HepG2 (cell line): ENCODE results near the gene MTHFD2L. TPM values are rescaled to one million over a fixed set of nuclear protein-coding genes. Genes with fewer than 3 reads are reported as not detected.

ENCODE experiments used
- ATM ChIP-seq: fragments of 450-650 bp; IDR thresholded peaks from 2 replicates; pipeline ENCODE4 v1.7.1; 2017; ENCODE audit warnings: mild to moderate bottlenecking, borderline replicate concordance
- BHLHE40 ChIP-seq: IDR thresholded peaks from 2 replicates; pipeline ENCODE4 v1.6.1; 2011; ENCODE audit warnings: low read length, improper control_type of control experiment
- FOXA3 ChIP-seq: IDR thresholded peaks from 2 replicates; pipeline ENCODE4 v1.6.1; 2016; ENCODE audit warnings: missing genetic modification reagents, missing compliant biosample characterization
- HMG20B ChIP-seq: conservative IDR thresholded peaks from 2 replicates; pipeline ENCODE4 v1.6.1; 2016; ENCODE audit warnings: missing genetic modification reagents, missing compliant biosample characterization
- IRX3 ChIP-seq: sonication (generic); formaldehyde crosslinking; IDR thresholded peaks from 2 replicates; pipeline ENCODE4 v1.8.1; 2023; ENCODE audit warnings: mild to moderate bottlenecking, low read depth, missing genetic modification reagents, borderline replicate concordance
- MBNL3 ChIP-seq: fragments of 250-450 bp; sonication (Bioruptor Pico); conservative IDR thresholded peaks from 2 replicates; pipeline ENCODE4 v1.8.0; 2022; ENCODE audit warnings: mild to moderate bottlenecking, inconsistent platforms
- MIXL1 ChIP-seq: IDR thresholded peaks from 2 replicates; pipeline ENCODE4 v1.6.1; 2016
- MZF1 ChIP-seq: sonication (generic); formaldehyde crosslinking; IDR thresholded peaks from 2 replicates; pipeline ENCODE4 v1.8.1; 2023; ENCODE audit warnings: mild to moderate bottlenecking, missing genetic modification reagents, borderline replicate concordance
- NFIC ChIP-seq: IDR thresholded peaks from 2 replicates; pipeline ENCODE4 v1.6.1; 2012; ENCODE audit warnings: mild to moderate bottlenecking, low read length, inconsistent platforms
- TAF1 ChIP-seq: sonication (generic); formaldehyde crosslinking; IDR thresholded peaks from 2 replicates; pipeline ENCODE4 v1.4.0; 2020; ENCODE audit warnings: missing genetic modification reagents
- ZBTB20 ChIP-seq: sonication (generic); formaldehyde crosslinking; IDR thresholded peaks from 2 replicates; pipeline ENCODE4 v1.8.1; 2023; ENCODE audit warnings: missing genetic modification reagents, low read depth, mild to moderate bottlenecking, borderline replicate concordance
- ZNF761 ChIP-seq: sonication (generic); formaldehyde crosslinking; conservative IDR thresholded peaks from 2 replicates; pipeline ENCODE4 v1.4.0; 2020; ENCODE audit warnings: mild to moderate bottlenecking, missing genetic modification reagents
- ZNF792 ChIP-seq: IDR thresholded peaks from 2 replicates; pipeline ENCODE4 v1.6.1; 2016
- polyA plus RNA-seq, 8 experiments: library from polyadenylated mRNA; depleted of rRNA in 3 of 8; stranded (reverse) in 7 of 8; unstranded in 1 of 8; fragments of >200 nt; fragmentation: Illumina TruSeq in 4 of 8; extraction: Trizol in 4 of 8; gene quantifications; 2 replicates each; pipeline versions ENCODE4 v1.2.1 to v1.2.3, GENCODE V29; 2011 to 2016; ENCODE audit warnings: low read depth in 4 of 8, missing spikeins in 1 of 8, mixed read lengths in 1 of 8; ENCODE audit not compliant: insufficient read depth in 1 of 8
- total RNA-seq, 5 experiments: library from RNA; depleted of rRNA; stranded (reverse); fragments of >200 nt; fragmentation: Illumina TruSeq; extraction: Trizol; gene quantifications; 2 replicates each; pipeline ENCODE4 v1.2.3, GENCODE V29; 2016; ENCODE audit warnings: low read depth in 1 of 5
- TF ChIP-seq, protein P1 (sequence below): sonication (generic); formaldehyde crosslinking; IDR thresholded peaks from 2 replicates; pipeline ENCODE4 v1.4.0; 2020; ENCODE audit warnings: missing genetic modification reagents
- TF ChIP-seq, protein P2 (sequence below): conservative IDR thresholded peaks from 2 replicates; pipeline ENCODE4 v1.6.1; 2018; ENCODE audit warnings: missing genetic modification reagents
- TF ChIP-seq, protein P3 (sequence below): IDR thresholded peaks from 2 replicates; pipeline ENCODE4 v1.6.1; 2016; ENCODE audit warnings: low read depth, borderline replicate concordance
- TF ChIP-seq, protein P4 (sequence below): sonication (generic); formaldehyde crosslinking; IDR thresholded peaks from 2 replicates; pipeline ENCODE4 v1.4.0; 2020; ENCODE audit warnings: missing genetic modification reagents, mild to moderate bottlenecking, borderline replicate concordance
- TF ChIP-seq, protein P5 (sequence below): IDR thresholded peaks from 2 replicates; pipeline ENCODE4 v1.6.1; 2016; ENCODE audit warnings: low read depth
- TF ChIP-seq, protein P6 (sequence below): sonication (generic); formaldehyde crosslinking; IDR thresholded peaks from 2 replicates; pipeline ENCODE4 v1.5.0; 2020; ENCODE audit warnings: mild to moderate bottlenecking, missing genetic modification reagents, borderline replicate concordance
- TF ChIP-seq, protein P7 (sequence below): sonication (generic); formaldehyde crosslinking; conservative IDR thresholded peaks from 2 replicates; pipeline ENCODE4 v1.4.0; 2020; ENCODE audit warnings: missing genetic modification reagents

MTHFD2L gene
- total and polyA plus RNA-seq, 2 of the 13 experiments (the other 11 are each of a cell fraction or from before 2014, with no cell fraction given): 10.5 to 14.9 TPM

DNA sequence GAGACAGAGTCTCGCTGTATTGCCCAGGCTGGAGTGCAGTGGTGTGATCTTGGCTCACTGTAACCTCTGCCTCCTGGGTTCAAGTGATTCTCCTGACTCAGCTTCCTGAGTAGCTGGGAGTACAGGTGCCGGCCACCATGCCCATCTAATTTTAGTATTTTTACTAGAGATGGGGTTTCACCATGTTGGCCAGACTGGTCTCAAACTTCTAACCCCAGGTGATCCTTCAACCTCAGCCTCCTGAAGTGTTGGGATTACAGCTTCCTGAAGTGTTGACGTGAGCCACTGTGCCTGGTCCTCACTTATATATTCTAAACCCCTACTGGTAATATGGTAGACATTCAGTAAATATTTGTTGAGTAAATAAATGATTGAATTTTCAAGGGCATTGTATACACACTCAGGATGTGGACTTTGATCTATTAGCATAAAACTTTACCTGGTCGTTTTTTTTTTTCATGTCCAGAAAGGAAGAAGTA, 33.0 kb downstream of the MTHFD2L start (continued):
- TF ChIP-seq BHLHE40: no peak
- TF ChIP-seq HMG20B (CRISPR knock-in tag): no peak
- TF ChIP-seq, protein P1, sequence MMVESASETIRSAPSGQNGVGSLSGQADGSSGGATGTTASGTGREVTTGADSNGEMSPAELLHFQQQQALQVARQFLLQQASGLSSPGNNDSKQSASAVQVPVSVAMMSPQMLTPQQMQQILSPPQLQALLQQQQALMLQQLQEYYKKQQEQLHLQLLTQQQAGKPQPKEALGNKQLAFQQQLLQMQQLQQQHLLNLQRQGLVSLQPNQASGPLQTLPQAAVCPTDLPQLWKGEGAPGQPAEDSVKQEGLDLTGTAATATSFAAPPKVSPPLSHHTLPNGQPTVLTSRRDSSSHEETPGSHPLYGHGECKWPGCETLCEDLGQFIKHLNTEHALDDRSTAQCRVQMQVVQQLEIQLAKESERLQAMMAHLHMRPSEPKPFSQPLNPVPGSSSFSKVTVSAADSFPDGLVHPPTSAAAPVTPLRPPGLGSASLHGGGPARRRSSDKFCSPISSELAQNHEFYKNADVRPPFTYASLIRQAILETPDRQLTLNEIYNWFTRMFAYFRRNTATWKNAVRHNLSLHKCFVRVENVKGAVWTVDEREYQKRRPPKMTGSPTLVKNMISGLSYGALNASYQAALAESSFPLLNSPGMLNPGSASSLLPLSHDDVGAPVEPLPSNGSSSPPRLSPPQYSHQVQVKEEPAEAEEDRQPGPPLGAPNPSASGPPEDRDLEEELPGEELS (CRISPR knock-in tag): peak; percentile 77
- no peak for TF ChIP-seq TAF1
- no peak for TF ChIP-seq MBNL3 (CRISPR knock-in tag)
- TF ChIP-seq, protein P2, sequence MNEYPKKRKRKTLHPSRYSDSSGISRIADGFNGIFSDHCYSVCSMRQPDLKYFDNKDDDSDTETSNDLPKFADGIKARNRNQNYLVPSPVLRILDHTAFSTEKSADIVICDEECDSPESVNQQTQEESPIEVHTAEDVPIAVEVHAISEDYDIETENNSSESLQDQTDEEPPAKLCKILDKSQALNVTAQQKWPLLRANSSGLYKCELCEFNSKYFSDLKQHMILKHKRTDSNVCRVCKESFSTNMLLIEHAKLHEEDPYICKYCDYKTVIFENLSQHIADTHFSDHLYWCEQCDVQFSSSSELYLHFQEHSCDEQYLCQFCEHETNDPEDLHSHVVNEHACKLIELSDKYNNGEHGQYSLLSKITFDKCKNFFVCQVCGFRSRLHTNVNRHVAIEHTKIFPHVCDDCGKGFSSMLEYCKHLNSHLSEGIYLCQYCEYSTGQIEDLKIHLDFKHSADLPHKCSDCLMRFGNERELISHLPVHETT: no peak
- TF ChIP-seq, protein P3, sequence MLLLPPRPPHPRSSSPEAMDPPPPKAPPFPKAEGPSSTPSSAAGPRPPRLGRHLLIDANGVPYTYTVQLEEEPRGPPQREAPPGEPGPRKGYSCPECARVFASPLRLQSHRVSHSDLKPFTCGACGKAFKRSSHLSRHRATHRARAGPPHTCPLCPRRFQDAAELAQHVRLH (CRISPR knock-in tag): 0 out of 2 replicates have a peak, but pooled peaks have one; percentile 16
- TF ChIP-seq, protein P4, sequence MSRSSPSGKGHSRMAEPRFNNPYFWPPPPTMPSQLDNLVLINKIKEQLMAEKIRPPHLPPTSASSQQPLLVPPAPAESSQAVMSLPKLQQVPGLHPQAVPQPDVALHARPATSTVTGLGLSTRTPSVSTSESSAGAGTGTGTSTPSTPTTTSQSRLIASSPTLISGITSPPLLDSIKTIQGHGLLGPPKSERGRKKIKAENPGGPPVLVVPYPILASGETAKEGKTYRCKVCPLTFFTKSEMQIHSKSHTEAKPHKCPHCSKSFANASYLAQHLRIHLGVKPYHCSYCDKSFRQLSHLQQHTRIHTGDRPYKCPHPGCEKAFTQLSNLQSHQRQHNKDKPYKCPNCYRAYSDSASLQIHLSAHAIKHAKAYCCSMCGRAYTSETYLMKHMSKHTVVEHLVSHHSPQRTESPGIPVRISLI (CRISPR knock-in tag): peak; percentile 82; the same call in 1 of the 2 replicates
- TF ChIP-seq, protein P5, sequence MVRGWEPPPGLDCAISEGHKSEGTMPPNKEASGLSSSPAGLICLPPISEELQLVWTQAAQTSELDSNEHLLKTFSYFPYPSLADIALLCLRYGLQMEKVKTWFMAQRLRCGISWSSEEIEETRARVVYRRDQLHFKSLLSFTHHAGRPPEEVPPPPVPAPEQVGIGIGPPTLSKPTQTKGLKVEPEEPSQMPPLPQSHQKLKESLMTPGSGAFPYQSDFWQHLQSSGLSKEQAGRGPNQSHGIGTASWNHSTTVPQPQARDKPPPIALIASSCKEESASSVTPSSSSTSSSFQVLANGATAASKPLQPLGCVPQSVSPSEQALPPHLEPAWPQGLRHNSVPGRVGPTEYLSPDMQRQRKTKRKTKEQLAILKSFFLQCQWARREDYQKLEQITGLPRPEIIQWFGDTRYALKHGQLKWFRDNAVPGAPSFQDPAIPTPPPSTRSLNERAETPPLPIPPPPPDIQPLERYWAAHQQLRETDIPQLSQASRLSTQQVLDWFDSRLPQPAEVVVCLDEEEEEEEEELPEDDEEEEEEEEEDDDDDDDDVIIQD (CRISPR knock-in tag): peak; percentile 58; the same call in 1 of the 2 replicates
- peak; percentile 75; the same call in 1 of the 2 replicates for TF ChIP-seq ZBTB20
- peak; percentile 95 for TF ChIP-seq FOXA3 (CRISPR knock-in tag)
- TF ChIP-seq ZNF792 (CRISPR knock-in tag): 0 out of 2 replicates have a peak, but pooled peaks have one; percentile 30
- TF ChIP-seq MIXL1 (CRISPR knock-in tag): peak; percentile 88
- no peak for TF ChIP-seq ZNF761 (CRISPR knock-in tag)
- no peak for TF ChIP-seq IRX3 (CRISPR knock-in tag)
- TF ChIP-seq, protein P6, sequence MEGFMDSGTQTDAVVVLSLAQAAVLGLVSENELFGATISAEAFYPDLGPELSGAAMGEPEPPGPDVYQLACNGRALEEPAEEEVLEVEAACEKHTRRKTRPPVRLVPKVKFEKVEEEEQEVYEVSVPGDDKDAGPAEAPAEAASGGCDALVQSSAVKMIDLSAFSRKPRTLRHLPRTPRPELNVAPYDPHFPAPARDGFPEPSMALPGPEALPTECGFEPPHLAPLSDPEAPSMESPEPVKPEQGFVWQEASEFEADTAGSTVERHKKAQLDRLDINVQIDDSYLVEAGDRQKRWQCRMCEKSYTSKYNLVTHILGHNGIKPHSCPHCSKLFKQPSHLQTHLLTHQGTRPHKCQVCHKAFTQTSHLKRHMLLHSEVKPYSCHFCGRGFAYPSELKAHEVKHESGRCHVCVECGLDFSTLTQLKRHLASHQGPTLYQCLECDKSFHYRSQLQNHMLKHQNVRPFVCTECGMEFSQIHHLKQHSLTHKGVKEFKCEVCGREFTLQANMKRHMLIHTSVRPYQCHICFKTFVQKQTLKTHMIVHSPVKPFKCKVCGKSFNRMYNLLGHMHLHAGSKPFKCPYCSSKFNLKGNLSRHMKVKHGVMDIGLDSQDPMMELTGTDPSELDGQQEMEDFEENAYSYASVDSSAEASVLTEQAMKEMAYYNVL (CRISPR knock-in tag): no peak
- no peak for TF ChIP-seq MZF1 (CRISPR knock-in tag)
- TF ChIP-seq, protein P7, sequence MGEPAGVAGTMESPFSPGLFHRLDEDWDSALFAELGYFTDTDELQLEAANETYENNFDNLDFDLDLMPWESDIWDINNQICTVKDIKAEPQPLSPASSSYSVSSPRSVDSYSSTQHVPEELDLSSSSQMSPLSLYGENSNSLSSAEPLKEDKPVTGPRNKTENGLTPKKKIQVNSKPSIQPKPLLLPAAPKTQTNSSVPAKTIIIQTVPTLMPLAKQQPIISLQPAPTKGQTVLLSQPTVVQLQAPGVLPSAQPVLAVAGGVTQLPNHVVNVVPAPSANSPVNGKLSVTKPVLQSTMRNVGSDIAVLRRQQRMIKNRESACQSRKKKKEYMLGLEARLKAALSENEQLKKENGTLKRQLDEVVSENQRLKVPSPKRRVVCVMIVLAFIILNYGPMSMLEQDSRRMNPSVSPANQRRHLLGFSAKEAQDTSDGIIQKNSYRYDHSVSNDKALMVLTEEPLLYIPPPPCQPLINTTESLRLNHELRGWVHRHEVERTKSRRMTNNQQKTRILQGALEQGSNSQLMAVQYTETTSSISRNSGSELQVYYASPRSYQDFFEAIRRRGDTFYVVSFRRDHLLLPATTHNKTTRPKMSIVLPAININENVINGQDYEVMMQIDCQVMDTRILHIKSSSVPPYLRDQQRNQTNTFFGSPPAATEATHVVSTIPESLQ (CRISPR knock-in tag): no peak
- TF ChIP-seq ATM: no peak
- TF ChIP-seq NFIC: peak; percentile 85; the same call in 1 of the 2 replicates
